Astrocyte of the cerebellum (primary cell): ENCODE data around the gene MYH3.

Experiments
- DNase-seq: peaks from one replicate; pipeline ENCODE4 v3.0.0-alpha.2; 2011; ENCODE audit warnings: low read depth
- H3K4me3 ChIP-seq: 2 replicates; pipeline ENCODE4 v1.5.1; 2011; ENCODE audit warnings: mild to moderate bottlenecking, low read depth, low read length, moderate library complexity
- in situ Hi-C: cut with HindIII; loops from 2 replicates; pipeline ENCODE4 v1.10.0; 2017; ENCODE audit warnings: low sequenced_read_pairs
- TF ChIP-seq, protein P1 (sequence below): IDR thresholded peaks from 2 replicates; pipeline ENCODE4 v1.5.1; 2012; ENCODE audit warnings: low read length, low read depth, moderate library complexity, mild to moderate bottlenecking; ENCODE audit errors: missing control alignments

Gene MYH3

GRCh38 chr17:10613775-10614513, 43.2 kb downstream of the MYH3 start:
- TF ChIP-seq, protein P1, sequence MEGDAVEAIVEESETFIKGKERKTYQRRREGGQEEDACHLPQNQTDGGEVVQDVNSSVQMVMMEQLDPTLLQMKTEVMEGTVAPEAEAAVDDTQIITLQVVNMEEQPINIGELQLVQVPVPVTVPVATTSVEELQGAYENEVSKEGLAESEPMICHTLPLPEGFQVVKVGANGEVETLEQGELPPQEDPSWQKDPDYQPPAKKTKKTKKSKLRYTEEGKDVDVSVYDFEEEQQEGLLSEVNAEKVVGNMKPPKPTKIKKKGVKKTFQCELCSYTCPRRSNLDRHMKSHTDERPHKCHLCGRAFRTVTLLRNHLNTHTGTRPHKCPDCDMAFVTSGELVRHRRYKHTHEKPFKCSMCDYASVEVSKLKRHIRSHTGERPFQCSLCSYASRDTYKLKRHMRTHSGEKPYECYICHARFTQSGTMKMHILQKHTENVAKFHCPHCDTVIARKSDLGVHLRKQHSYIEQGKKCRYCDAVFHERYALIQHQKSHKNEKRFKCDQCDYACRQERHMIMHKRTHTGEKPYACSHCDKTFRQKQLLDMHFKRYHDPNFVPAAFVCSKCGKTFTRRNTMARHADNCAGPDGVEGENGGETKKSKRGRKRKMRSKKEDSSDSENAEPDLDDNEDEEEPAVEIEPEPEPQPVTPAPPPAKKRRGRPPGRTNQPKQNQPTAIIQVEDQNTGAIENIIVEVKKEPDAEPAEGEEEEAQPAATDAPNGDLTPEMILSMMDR = no peak
- in situ Hi-C loops = loop anchor here (25.0 kb wide), 1 partner anchor 302 kb away; no protein-coding TSS in a partner anchor
- no peak for DNase-seq
- no peak overlapping the region for H3K4me3 ChIP-seq

DNA sequence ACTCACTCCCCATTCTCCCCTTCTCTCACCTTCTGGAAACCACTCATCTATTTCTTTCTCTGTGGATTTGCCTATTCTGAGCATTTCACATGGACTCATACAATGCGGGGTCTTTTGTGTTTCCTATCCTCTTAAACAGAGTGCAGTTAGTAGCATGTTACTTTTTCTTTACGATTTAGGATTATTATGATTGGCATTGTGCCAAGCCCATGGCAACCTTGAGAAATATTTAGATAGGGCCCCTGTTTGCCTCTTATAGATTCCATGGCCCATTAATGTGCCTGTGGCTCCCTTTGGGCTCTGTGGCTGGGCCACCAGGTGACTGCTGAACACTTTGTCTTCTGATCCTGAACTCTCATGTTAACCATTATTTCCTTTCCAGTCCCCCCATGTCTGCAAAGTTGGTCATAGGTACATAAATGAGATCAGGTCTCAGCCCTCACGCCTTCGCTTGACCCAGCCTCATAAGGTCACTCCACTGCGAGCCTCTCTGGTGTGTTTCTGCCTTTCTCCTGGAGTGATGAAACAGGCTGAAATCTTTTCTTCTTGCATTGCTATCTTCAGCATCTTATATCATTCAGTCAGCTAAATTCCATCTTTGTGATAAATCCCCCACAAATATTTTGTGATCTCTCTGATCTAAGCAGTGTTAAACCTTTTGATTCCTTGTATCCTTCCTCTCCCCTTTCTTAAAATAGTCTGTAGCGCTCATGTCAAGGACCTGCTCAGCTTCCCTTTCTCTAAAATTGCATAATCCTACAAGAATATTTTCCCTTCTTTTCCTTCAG, 44.0 kb downstream of the MYH3 start:
- TF ChIP-seq, protein P1 = no peak
- in situ Hi-C loops = loop anchor here (25.0 kb wide), 1 partner anchor 301 kb away; no protein-coding TSS in a partner anchor
- H3K4me3 ChIP-seq = no peak overlapping the region
- DNase-seq = no peak

DNA sequence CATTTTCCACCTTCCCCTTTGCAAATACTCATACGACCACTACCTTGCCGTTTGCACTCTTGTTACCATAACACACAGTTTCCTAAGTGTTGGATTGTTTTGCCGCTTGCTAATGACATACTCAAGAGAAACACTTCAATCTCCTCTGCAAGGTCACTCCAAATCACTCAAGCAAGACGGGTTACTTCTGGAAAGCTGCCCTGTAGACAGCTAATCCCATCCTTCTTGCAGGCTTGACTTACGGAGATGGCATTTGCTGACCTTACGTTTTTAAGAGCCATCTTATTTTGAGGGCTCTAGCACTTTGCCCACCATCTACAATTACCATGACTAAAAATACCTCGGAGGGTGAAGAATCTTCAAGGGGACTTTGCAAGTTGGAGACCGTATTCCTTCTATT, 46.2 kb downstream of the MYH3 start:
- in situ Hi-C loops = loop anchor here (25.0 kb wide), 1 partner anchor 299 kb away; no protein-coding TSS in a partner anchor
- H3K4me3 ChIP-seq = no peak overlapping the region
- DNase-seq = no peak
- TF ChIP-seq, protein P1 = no peak

DNA sequence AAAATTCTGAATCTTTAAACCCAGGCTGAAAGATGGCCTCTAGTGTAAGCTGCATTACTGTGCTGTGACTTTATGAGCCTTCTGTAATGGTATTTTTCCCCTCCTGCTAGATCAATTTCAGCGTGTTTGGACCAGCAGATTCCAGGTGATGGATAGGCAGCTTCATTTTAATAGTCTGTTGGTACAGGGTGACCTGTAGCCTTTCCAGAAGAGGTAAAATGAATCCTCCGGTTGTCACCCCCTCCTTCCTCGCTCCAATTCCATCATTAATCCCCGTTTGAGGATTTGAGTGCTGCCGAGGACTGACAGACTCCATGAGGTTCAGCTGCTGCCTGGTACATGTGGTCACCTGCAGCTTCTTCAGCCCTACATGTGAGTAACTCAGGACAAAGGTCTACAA, 48.9 kb downstream of the MYH3 start:
- DNase-seq = no peak
- TF ChIP-seq, protein P1 = no peak
- in situ Hi-C loops = loop anchor here (25.0 kb wide), 1 partner anchor 296 kb away; no protein-coding TSS in a partner anchor

DNA sequence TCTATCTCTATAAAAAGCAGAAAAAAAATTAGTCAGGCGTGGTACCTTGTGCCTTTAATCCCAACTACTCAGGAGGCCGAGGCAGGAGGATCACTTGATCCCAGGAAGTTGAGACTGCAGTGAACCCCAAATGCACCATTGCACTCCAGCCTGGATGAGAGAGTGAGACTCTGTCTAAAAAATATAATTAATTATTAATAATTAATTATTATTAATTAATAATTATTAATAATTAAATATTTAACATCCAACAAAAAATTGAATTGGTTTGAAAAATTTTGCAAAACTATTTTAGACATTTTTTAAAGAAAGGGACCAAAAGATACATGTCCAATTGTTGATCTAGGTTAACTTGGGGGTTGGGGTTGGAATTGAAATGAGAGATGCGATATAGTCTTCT, 51.0 kb downstream of the MYH3 start:
- TF ChIP-seq, protein P1 = no peak
- in situ Hi-C loops = loop anchor here (25.0 kb wide), 1 partner anchor 294 kb away; no protein-coding TSS in a partner anchor
- no peak overlapping the region for H3K4me3 ChIP-seq
- no peak for DNase-seq

More for the DNA sequence above, 48.9 kb downstream of the MYH3 start:
- H3K4me3 ChIP-seq = no peak overlapping the region

DNA sequence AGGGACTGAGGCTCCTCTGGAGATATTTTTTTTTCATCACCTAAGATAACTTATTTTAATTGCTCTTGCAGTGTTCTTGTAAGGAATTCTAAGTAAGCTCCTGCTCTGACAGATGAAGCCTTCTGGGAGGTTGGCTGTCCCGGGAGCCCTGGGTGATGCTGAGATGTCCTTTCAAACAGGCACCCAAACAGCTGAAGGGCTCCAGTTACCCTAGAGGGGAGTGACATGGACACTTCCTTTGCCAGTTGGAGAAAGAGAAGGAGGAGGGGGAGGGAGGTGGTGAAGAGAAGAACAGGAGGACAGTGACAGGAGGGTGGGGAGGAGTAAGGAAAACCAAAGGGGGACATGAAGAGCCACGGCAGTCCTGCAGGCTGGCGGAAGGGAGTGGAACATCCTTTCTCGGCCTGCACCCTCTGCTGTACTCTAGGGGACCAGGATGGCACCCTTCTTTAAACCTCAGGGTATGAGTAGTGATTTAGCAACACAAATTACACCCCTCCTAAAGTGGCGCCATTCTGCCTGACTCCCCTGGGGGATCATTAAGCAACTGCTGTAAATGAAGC, 51.8 kb downstream of the MYH3 start:
- DNase-seq = no peak
- in situ Hi-C loops = loop anchor here (25.0 kb wide), 1 partner anchor 293 kb away; no protein-coding TSS in a partner anchor
- TF ChIP-seq, protein P1 = no peak
- no peak overlapping the region for H3K4me3 ChIP-seq
